ENCODE data around the gene MYO18A. TPM values are rescaled to one million over a fixed set of nuclear protein-coding genes. Genes with fewer than 3 reads are reported as not detected.
"Not testable (repeated sequence)": the region's sequence is repeated elsewhere in the genome, so short reads cannot be mapped to it uniquely, and the experiment has no call there.

Gene MYO18A
- total RNA-seq, 2 donors from 2014 or later = 45.4 to 73.2 TPM

- ATAC-seq = no peak
Measured at GRCh38 chr17:29207975-29208374, 27.8 kb upstream of the MYO18A start.

DNA sequence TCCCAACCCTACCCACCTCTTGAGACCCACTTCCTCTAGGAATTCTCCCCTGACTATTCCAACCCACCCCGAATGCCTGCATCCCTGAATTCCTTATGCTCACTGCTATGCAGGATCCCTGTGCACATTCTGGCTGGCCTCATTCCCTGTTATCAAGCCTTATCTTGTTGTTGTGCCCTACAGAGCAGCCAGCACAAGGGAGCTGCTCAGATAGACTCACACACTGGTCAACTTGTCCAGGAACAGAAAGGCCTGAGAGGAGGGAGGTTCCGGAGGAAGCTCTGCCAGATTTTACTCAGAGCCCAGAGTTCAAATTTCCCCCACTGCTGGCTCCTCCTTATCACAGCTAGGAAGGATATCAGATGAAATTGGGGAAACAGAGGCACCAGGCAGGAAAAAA lies 24.8 kb upstream of the MYO18A start:
- H3K4me1 ChIP-seq = peaks cover 4% of the 10 kb centered on the region
- WGBS, 2 donors = 12 to 29% methylated on average over 2 of the region's 2 CpGs
- DNase-seq (peak in 2 of 4 donors; percentile 11 to 31), ATAC-seq (peak; percentile 53)
- H3K4me3 ChIP-seq = no peak overlapping the region
- H3K27ac ChIP-seq = no peak overlapping the region
- H3K9me3 ChIP-seq = no peaks in the 10 kb centered on the region
- intact Hi-C loops (cut with DNase I) = no loop called here
- no peaks in the 10 kb centered on the region for H3K36me3 ChIP-seq (replicated peaks in 1 of 2; ENCODE audit: insufficient read depth in 1 of 2, low read depth in 2 of 2)
- no peaks in the 10 kb centered on the region for H3K27me3 ChIP-seq
- TF ChIP-seq POLR2A (IDR thresholded peaks at IDR 0.05) = no peak
- TF ChIP-seq, protein P1, sequence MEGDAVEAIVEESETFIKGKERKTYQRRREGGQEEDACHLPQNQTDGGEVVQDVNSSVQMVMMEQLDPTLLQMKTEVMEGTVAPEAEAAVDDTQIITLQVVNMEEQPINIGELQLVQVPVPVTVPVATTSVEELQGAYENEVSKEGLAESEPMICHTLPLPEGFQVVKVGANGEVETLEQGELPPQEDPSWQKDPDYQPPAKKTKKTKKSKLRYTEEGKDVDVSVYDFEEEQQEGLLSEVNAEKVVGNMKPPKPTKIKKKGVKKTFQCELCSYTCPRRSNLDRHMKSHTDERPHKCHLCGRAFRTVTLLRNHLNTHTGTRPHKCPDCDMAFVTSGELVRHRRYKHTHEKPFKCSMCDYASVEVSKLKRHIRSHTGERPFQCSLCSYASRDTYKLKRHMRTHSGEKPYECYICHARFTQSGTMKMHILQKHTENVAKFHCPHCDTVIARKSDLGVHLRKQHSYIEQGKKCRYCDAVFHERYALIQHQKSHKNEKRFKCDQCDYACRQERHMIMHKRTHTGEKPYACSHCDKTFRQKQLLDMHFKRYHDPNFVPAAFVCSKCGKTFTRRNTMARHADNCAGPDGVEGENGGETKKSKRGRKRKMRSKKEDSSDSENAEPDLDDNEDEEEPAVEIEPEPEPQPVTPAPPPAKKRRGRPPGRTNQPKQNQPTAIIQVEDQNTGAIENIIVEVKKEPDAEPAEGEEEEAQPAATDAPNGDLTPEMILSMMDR (IDR thresholded peaks at IDR 0.05) = no peak

More at GRCh38 chr17:29207975-29208374, 27.8 kb upstream of the MYO18A start:
- no peak for TF ChIP-seq POLR2A (IDR thresholded peaks at IDR 0.05)
- TF ChIP-seq, protein P1 (IDR thresholded peaks at IDR 0.05) = no peak
- Histone ChIP-seq H3K4me3 (no peak overlapping the region), H3K27ac (no peak overlapping the region), H3K9me3 (no peaks in the 10 kb centered on the region), H3K36me3 (replicated peaks in 1 of 2; ENCODE audit: insufficient read depth in 1 of 2, low read depth in 2 of 2) (no peaks in the 10 kb centered on the region), H3K4me1 (peaks cover 4% of the 10 kb centered on the region), H3K27me3 (no peaks in the 10 kb centered on the region)
- intact Hi-C loops (cut with DNase I) = no loop called here
- no peak for DNase-seq
- WGBS, 2 donors = 89 to 93% methylated on average over 2 of the region's 2 CpGs

DNA sequence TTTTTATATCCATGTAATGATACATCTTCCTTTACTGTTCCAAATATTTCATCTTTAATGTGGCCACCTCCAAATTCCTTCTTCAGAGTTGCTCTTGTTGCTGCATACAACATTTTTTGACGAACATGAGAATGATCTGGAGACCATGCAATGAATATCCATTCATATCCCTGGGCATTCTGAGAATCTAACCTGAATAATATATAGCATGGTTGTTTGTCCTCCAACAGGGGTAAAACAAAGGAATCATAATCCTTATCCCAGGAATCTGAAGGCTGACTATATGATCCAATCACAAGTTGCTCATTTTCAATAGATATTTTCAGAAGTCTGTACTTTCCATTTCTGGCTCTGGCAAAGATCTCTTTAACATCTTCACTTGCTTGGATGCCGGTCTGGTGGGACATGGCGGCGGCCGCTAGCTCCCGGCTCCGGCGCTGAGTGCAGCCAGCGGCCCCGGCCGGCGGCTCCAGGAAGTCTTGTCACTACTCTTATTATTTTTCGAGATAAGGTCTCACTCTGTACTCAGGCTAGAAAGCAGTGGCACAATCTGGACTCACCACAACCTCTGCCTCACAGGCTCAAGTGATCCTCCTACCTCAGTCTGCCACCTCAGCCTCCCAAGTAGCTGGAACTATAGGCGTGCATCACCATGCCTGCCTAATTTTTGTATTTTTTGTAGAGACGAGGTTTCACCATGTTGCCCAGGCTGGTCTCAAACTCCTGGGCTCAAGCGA lies 24.0 kb upstream of the MYO18A start:
- DNase-seq; ATAC-seq; H3K4me3 ChIP-seq; H3K27ac ChIP-seq; H3K27me3 ChIP-seq; H3K9me3 ChIP-seq; H3K36me3 ChIP-seq (replicated peaks in 1 of 2; ENCODE audit: insufficient read depth in 1 of 2, low read depth in 2 of 2); intact Hi-C loops (cut with DNase I); H3K4me1 ChIP-seq: not testable (repeated sequence)
- WGBS, 2 donors = 79 to 85% methylated on average over 15 to 16 of the region's 16 CpGs

DNA sequence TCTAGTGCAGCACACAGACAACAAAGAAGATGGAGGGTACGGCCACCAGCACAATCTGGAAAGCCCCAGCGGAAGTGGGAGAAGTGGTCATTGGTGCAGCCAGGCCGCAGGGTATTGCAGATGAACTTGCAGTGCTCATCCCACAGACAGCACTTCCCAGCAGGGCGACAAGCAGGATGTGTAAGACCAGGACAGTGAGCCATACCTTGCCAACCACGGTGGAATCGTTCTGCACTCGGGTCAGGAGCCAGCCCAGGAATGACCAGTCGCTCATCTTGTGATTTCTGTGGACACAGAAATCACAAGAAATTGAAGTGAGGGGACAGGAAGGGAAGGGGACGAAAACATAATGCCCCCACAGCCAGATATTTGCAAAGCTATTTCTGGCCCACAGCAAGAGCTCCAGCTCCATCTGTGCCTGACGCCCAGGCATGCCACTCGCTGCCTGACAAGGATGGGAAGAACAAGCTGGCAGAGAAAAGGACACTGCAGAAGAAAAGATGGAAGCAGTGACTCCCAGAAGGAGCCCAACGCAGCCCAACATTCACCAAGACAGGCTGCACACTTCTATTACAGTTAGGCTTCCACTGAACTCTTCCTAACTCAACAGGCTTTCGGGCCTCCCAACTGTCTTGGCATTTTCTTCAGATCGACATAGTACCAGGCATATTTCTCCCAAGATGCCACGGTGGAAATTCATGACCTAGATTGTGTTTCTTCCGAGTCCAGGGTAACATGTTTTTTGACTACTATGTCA lies 17.5 kb upstream of the MYO18A start:
- H3K36me3 ChIP-seq (replicated peaks in 1 of 2; ENCODE audit: insufficient read depth in 1 of 2, low read depth in 2 of 2) = no peaks in the 10 kb centered on the region
- intact Hi-C loops (cut with DNase I) = no loop called here
- H3K27ac ChIP-seq = no peak overlapping the region
- WGBS, 2 donors = 75 to 85% methylated on average over 15 of the region's 16 CpGs
- H3K4me1 ChIP-seq = no peaks in the 10 kb centered on the region
- no peak for TF ChIP-seq POLR2A (IDR thresholded peaks at IDR 0.05)
- TF ChIP-seq, protein P1 (IDR thresholded peaks at IDR 0.05) = no peak
- H3K27me3 ChIP-seq = no peaks in the 10 kb centered on the region
- no peaks in the 10 kb centered on the region for H3K9me3 ChIP-seq
- H3K4me3 ChIP-seq = no peak overlapping the region
- ATAC-seq = no peak
- peak in 1 of 4 donors; percentile 0 for DNase-seq

GRCh38 chr17:29196769-29197515 lies 16.7 kb upstream of the MYO18A start:
- DNase-seq (peak in 1 of 4 donors; percentile 6), ATAC-seq (no peak)
- TF ChIP-seq, protein P1 (IDR thresholded peaks at IDR 0.05) = no peak
- no peak for TF ChIP-seq POLR2A (IDR thresholded peaks at IDR 0.05)
- no peaks in the 10 kb centered on the region for H3K4me1 ChIP-seq
- no peak overlapping the region for H3K27ac ChIP-seq
- H3K27me3 ChIP-seq = no peaks in the 10 kb centered on the region
- no peaks in the 10 kb centered on the region for H3K36me3 ChIP-seq (replicated peaks in 1 of 2; ENCODE audit: insufficient read depth in 1 of 2, low read depth in 2 of 2)
- no peak overlapping the region for H3K4me3 ChIP-seq
- intact Hi-C loops (cut with DNase I) = no loop called here
- 55 to 65% methylated on average over 5 to 9 of the region's 9 CpGs for WGBS, 2 donors
- no peaks in the 10 kb centered on the region for H3K9me3 ChIP-seq
